GM19238 (cell line): ENCODE measurements around the gene FBXO15.

Source experiments
- DNase-seq: peaks from one replicate; pipeline ENCODE4 v3.0.0; 2011; ENCODE audit warnings: low spot score; ENCODE audit not compliant: insufficient read length

Gene FBXO15

DNA sequence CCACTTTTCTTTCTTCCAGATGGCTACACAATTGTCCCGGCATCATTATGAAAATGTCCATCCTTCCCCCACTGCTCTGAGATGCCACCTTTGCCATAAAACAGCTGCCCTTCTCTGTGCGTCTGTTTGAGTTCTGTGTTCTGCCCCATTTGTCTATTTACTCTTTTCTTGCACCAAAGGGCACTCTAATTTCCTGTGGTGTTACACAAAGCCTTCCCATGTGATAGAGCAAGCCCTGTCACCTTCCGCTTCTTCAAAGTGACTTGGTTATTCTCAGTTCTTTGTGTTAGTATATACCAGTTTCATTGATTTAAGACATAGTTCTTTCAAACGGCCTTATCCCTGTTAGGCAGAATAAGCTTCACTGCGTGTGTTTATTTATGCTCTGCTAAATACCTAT is 84.1 kb downstream of the FBXO15 start:
- no peak for DNase-seq

- no peak for DNase-seq
Measured at GRCh38 chr18:74063023-74063422, 84.6 kb downstream of the FBXO15 start.

DNA sequence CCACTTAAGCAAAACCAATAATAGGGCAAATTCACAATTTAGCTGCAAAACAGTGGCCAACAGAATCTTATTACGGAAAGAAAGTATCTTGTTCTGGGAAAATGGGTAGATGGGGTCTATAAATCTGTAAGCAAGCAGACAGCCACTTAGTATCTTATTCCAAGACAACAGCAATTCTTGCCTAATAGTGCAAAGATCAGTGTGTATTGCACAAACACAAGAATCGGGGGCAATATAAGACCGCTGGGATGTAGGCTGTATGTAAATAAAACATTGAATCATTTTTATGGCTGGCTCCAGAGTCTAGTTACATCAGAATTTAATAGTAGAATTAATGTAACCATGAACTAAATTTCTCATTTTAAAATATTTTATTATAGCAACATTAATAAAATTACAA is 85.6 kb downstream of the FBXO15 start:
- no peak for DNase-seq

DNA sequence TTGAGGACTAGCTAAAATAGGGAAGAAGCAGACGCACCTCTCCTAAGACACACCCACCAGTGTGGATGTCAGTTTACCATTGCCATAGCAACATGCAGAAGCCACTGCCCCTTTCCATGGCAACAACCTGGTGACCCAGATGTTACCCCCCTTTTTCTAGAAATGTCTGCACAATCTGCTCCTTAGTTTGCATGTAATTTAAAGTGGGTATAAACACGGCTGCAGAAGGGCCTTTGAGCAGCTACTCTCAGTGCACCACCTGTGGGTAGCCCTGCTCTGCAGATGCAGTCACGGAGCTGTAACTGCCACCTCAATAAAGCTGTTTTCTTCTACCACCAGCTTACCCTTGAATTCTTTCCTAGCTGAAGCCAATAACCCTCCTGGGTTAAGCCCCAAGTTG is 87.1 kb downstream of the FBXO15 start:
- no peak for DNase-seq

- no peak for DNase-seq
Measured at GRCh38 chr18:74050807-74051206, 96.8 kb downstream of the FBXO15 start.

GRCh38 chr18:74040459-74041332 is 106.9 kb downstream of the FBXO15 start:
- DNase-seq: peak; percentile 16

DNA sequence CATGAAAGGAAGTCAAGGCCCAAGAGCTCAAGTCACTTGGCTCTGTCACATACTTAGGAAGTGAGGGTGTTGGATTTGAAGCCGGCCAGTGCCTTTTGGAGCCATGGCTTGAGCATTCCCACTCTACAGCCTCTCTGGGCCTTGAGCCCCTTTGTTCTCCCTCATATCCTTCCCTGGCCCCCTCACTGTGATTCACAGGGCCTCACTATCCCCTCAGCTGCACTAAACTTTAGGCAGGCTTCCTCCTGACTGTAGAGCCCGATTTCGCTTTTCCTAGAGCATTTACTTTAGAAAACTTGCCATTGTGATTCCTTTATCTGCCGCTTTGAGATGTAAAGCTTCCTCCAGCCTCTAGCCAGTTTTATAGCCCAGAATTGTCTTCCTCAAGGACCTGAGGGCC is 107.6 kb downstream of the FBXO15 start:
- DNase-seq: no peak

- no peak for DNase-seq
Measured at GRCh38 chr18:74029161-74029560, 118.5 kb downstream of the FBXO15 start.
